Loucy (cell line): ENCODE data around the gene SLC22A23.

Experiments used
- EZH2phosphoT487 ChIP-seq: fragments of 200-600 bp; IDR thresholded peaks from 2 replicates; pipeline ENCODE4 v1.6.1; 2018; ENCODE audit warnings: antibody characterized with exemption, mild to moderate bottlenecking, moderate library complexity, borderline replicate concordance
- TF ChIP-seq, protein P1 (sequence below): fragments of 200-600 bp; sonication (generic); conservative IDR thresholded peaks from 2 replicates; pipeline ENCODE4 v1.5.1; 2014; ENCODE audit warnings: mild to moderate bottlenecking, antibody characterized with exemption, low read length

DNA sequence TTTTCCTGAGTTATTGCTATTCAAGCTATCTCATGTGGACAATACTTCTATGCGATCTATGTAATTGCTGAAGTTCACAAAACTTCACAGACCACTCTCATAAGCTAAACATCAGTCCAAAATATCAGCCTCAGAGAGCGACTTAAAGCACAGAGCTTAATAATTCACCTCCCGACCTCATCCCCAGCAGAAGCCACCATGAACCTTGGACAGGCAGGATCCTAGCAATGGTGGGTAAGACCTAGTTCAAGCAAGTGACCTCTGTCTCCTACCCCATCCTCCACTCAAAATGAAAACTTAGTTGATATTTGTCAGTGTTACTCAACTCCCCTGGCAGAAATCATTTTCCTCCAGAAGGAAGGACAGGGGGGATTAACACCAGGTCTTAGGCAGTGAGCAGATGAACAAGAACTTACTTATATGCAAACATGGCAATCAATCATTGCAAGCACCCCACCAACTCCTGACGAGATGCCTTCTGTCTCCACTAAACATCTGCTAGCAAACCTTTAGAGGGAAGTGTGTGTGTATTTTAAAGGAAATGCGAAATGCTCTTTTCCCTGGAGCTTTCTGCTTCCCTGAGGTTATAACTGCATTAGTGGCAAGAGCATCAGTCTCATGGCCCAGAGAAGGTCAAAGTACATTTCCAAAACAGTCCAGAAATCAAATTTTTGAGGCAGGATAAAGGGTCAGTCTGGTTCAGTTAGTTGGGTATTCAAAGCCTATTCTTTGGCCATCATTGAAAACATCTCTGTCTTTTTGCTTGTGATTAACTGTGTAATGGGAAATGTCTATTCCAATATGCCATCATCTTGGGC lies 90.0 kb downstream of the SLC22A23 start:
- TF ChIP-seq, protein P1, sequence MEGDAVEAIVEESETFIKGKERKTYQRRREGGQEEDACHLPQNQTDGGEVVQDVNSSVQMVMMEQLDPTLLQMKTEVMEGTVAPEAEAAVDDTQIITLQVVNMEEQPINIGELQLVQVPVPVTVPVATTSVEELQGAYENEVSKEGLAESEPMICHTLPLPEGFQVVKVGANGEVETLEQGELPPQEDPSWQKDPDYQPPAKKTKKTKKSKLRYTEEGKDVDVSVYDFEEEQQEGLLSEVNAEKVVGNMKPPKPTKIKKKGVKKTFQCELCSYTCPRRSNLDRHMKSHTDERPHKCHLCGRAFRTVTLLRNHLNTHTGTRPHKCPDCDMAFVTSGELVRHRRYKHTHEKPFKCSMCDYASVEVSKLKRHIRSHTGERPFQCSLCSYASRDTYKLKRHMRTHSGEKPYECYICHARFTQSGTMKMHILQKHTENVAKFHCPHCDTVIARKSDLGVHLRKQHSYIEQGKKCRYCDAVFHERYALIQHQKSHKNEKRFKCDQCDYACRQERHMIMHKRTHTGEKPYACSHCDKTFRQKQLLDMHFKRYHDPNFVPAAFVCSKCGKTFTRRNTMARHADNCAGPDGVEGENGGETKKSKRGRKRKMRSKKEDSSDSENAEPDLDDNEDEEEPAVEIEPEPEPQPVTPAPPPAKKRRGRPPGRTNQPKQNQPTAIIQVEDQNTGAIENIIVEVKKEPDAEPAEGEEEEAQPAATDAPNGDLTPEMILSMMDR: no peak
- no peak for TF ChIP-seq EZH2phosphoT487
